ENCODE measurements around the gene ARV1.

- no peak for TF ChIP-seq CTCF (IDR thresholded peaks at IDR 0.05; ENCODE audit: low read depth, low read length)
- TF ChIP-seq POLR2A (IDR thresholded peaks at IDR 0.05; ENCODE audit: extremely low read depth, insufficient read length): no peak
Observed at GRCh38 chr1:231020816-231021215, 41.9 kb downstream of the ARV1 start.
